HG03571 (cell line): Measurements from ENCODE around the gene DTL.

Experiments used
- ATAC-seq: cut with Tn5 transposase; IDR thresholded peaks from one replicate; pipeline ENCODE4 v1.9.1; 2021; ENCODE audit not compliant: unreplicated experiment

Gene DTL

GRCh38 chr1:212124690-212125582 lies 89.4 kb downstream of the DTL start:
- ATAC-seq = no peak

GRCh38 chr1:212125654-212126053 lies 90.1 kb downstream of the DTL start:
- no peak for ATAC-seq

- no peak for ATAC-seq
Measured at GRCh38 chr1:212127221-212127620, 91.7 kb downstream of the DTL start.

- no peak for ATAC-seq
Measured at GRCh38 chr1:212129781-212130180, 94.2 kb downstream of the DTL start.

- ATAC-seq = no peak
Measured at GRCh38 chr1:212132025-212132424, 96.5 kb downstream of the DTL start.

- ATAC-seq = no peak
Measured at GRCh38 chr1:212133319-212133718, 97.8 kb downstream of the DTL start.

- ATAC-seq = no peak
Measured at GRCh38 chr1:212135166-212135565, 99.6 kb downstream of the DTL start.

- no peak for ATAC-seq
Measured at GRCh38 chr1:212137854-212138253, 102.3 kb downstream of the DTL start.

- no peak for ATAC-seq
Measured at GRCh38 chr1:212138457-212138856, 102.9 kb downstream of the DTL start.

GRCh38 chr1:212139526-212140135 lies 104.1 kb downstream of the DTL start:
- ATAC-seq = no peak

- ATAC-seq = no peak
Measured at GRCh38 chr1:212141404-212141803, 105.9 kb downstream of the DTL start.

- ATAC-seq = no peak
Measured at GRCh38 chr1:212142883-212143530, 107.5 kb downstream of the DTL start.

- no peak for ATAC-seq
Measured at GRCh38 chr1:212147581-212148033, 112.1 kb downstream of the DTL start.

- no peak for ATAC-seq
Measured at GRCh38 chr1:212149566-212149965, 114.0 kb downstream of the DTL start.

- ATAC-seq = no peak
Measured at GRCh38 chr1:212152308-212152693, 116.8 kb downstream of the DTL start.

GRCh38 chr1:212152869-212153268 lies 117.3 kb downstream of the DTL start:
- no peak for ATAC-seq

GRCh38 chr1:212153635-212154034 lies 118.1 kb downstream of the DTL start:
- ATAC-seq = no peak
